Thyroid gland (tissue), 4 donors: ENCODE results near the gene TLR2.

Experiments
- POLR2A ChIP-seq, 2 donors: fragments of 450-650 bp; IDR thresholded peaks; one replicate each; pipeline ENCODE4 v1.6.1; 2017; ENCODE audit warnings: antibody characterized with exemption in 2 of 2, mild to moderate bottlenecking in 2 of 2, moderate library complexity in 1 of 2
- TF ChIP-seq, protein P1 (sequence below), 6 experiments: fragments of 200-600 bp in 3 of 6; fragments of 450-650 bp in 3 of 6; sonication (generic) in 3 of 6; IDR thresholded peaks; one replicate each; pipeline ENCODE4 v1.5.1; 2016 to 2019; ENCODE audit warnings: antibody characterized with exemption in 6 of 6, mild to moderate bottlenecking in 2 of 6, inconsistent platforms in 1 of 6, moderate library complexity in 1 of 6

DNA sequence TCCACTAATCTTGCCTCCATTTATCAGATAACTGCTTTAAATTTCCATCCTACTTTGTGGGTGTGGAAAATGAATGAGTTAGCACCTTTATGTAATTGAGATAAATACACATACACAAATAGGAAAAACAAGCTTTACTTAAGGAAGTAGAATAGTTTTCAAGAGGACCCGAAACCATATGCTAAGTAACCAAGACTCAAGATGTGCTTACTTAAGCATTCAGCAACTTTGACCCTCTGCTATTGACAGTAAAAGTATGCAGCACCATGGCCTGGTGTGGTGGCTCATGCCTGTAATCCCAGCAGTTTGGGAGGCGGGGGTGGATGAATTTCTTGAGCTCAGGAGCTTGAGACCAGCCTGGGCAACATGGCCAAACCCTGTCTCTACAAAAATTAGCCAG, 45.8 kb downstream of the TLR2 start:
- TF ChIP-seq, protein P1, sequence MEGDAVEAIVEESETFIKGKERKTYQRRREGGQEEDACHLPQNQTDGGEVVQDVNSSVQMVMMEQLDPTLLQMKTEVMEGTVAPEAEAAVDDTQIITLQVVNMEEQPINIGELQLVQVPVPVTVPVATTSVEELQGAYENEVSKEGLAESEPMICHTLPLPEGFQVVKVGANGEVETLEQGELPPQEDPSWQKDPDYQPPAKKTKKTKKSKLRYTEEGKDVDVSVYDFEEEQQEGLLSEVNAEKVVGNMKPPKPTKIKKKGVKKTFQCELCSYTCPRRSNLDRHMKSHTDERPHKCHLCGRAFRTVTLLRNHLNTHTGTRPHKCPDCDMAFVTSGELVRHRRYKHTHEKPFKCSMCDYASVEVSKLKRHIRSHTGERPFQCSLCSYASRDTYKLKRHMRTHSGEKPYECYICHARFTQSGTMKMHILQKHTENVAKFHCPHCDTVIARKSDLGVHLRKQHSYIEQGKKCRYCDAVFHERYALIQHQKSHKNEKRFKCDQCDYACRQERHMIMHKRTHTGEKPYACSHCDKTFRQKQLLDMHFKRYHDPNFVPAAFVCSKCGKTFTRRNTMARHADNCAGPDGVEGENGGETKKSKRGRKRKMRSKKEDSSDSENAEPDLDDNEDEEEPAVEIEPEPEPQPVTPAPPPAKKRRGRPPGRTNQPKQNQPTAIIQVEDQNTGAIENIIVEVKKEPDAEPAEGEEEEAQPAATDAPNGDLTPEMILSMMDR (IDR thresholded peaks at IDR 0.05): no peak
- TF ChIP-seq POLR2A (IDR thresholded peaks at IDR 0.05): no peak
